Measurements from ENCODE around the gene PGA5. TPM values are rescaled to one million over a fixed set of nuclear protein-coding genes. Genes with fewer than 3 reads are reported as not detected.

Gene PGA5
- total RNA-seq, 4 donors from 2014 or later, result 0.86 TPM; not detected in 3

GRCh38 chr11:61264795-61265194 is 23.8 kb downstream of the PGA5 start:
- no peaks in the 10 kb centered on the region for H3K27me3 ChIP-seq
- TF ChIP-seq EP300 (IDR thresholded peaks at IDR 0.05) (no peak), CTCF (IDR thresholded peaks at IDR 0.05) (no peak), POLR2AphosphoS5 (IDR thresholded peaks at IDR 0.05) (no peak), POLR2A (IDR thresholded peaks at IDR 0.05; ENCODE audit: low read depth) (no peak)
- H3K27ac ChIP-seq (replicated peaks in 1 of 4), result no peak overlapping the region
- H3K4me3 ChIP-seq, result no peak overlapping the region
- intact Hi-C loops (cut with DNase I), result no loop called here
- H3K9me3 ChIP-seq, result no peaks in the 10 kb centered on the region
- DNase-seq (ENCODE audit: extremely low spot score), result no peak
- no peaks in the 10 kb centered on the region for H3K4me1 ChIP-seq
- 89% methylated on average over 11 of the region's 14 CpGs for WGBS
- no peaks in the 10 kb centered on the region for H3K36me3 ChIP-seq

- Histone ChIP-seq H3K27me3 (no peaks in the 10 kb centered on the region), H3K27ac (replicated peaks in 1 of 4) (no peak overlapping the region), H3K36me3 (no peaks in the 10 kb centered on the region), H3K4me3 (no peak overlapping the region), H3K9me3 (no peaks in the 10 kb centered on the region), H3K4me1 (no peaks in the 10 kb centered on the region)
- 88% methylated on average over 13 of the region's 14 CpGs for WGBS
- TF ChIP-seq EP300 (IDR thresholded peaks at IDR 0.05) (no peak), CTCF (IDR thresholded peaks at IDR 0.05) (no peak), POLR2AphosphoS5 (IDR thresholded peaks at IDR 0.05) (no peak), POLR2A (IDR thresholded peaks at IDR 0.05; ENCODE audit: low read depth) (no peak)
- intact Hi-C loops (cut with DNase I), result no loop called here
- DNase-seq (ENCODE audit: extremely low spot score), result no peak
These were observed 24.4 kb downstream of the PGA5 start for GRCh38 chr11:61265357-61265756.

GRCh38 chr11:61266602-61267001 is 25.6 kb downstream of the PGA5 start:
- 86% methylated on average over 4 of the region's 4 CpGs for WGBS
- Histone ChIP-seq H3K27ac (replicated peaks in 1 of 4) (no peak overlapping the region), H3K4me1 (no peaks in the 10 kb centered on the region), H3K9me3 (no peaks in the 10 kb centered on the region), H3K4me3 (no peak overlapping the region), H3K36me3 (no peaks in the 10 kb centered on the region), H3K27me3 (no peaks in the 10 kb centered on the region)
- intact Hi-C loops (cut with DNase I), result no loop called here
- TF ChIP-seq POLR2AphosphoS5 (IDR thresholded peaks at IDR 0.05) (no peak), EP300 (IDR thresholded peaks at IDR 0.05) (no peak), POLR2A (IDR thresholded peaks at IDR 0.05; ENCODE audit: low read depth) (no peak), CTCF (IDR thresholded peaks at IDR 0.05) (no peak)
- no peak for DNase-seq (ENCODE audit: extremely low spot score)

- H3K27ac ChIP-seq (replicated peaks in 1 of 4), result no peak overlapping the region
- H3K9me3 ChIP-seq, result no peaks in the 10 kb centered on the region
- H3K4me1 ChIP-seq, result no peaks in the 10 kb centered on the region
- no peaks in the 10 kb centered on the region for H3K36me3 ChIP-seq
- H3K4me3 ChIP-seq, result no peak overlapping the region
- intact Hi-C loops (cut with DNase I), result no loop called here
- TF ChIP-seq POLR2AphosphoS5 (IDR thresholded peaks at IDR 0.05) (no peak), POLR2A (IDR thresholded peaks at IDR 0.05; ENCODE audit: low read depth) (no peak), CTCF (IDR thresholded peaks at IDR 0.05) (no peak), EP300 (IDR thresholded peaks at IDR 0.05) (no peak)
- H3K27me3 ChIP-seq, result no peaks in the 10 kb centered on the region
- WGBS, result 81% methylated on average over 4 of the region's 6 CpGs
- DNase-seq (ENCODE audit: extremely low spot score), result no peak
These were observed 26.5 kb downstream of the PGA5 start for GRCh38 chr11:61267437-61267841.

- intact Hi-C loops (cut with DNase I), result no loop called here
- Histone ChIP-seq H3K36me3 (no peaks in the 10 kb centered on the region), H3K4me1 (no peaks in the 10 kb centered on the region), H3K27ac (replicated peaks in 1 of 4) (no peak overlapping the region), H3K27me3 (peaks cover 0 to 4% (median 0%) of the 10 kb centered on the region in 4 donors), H3K9me3 (no peaks in the 10 kb centered on the region), H3K4me3 (no peak overlapping the region)
- DNase-seq (ENCODE audit: extremely low spot score), result no peak
- WGBS, result 92% methylated on average over 5 of the region's 15 CpGs
- TF ChIP-seq POLR2AphosphoS5 (IDR thresholded peaks at IDR 0.05) (no peak), CTCF (IDR thresholded peaks at IDR 0.05) (no peak), POLR2A (IDR thresholded peaks at IDR 0.05; ENCODE audit: low read depth) (no peak), EP300 (IDR thresholded peaks at IDR 0.05) (no peak)
These were observed 27.7 kb downstream of the PGA5 start for GRCh38 chr11:61268588-61269250.

Data from esophagus muscularis mucosa (tissue), 4 donors.